Stimulated activated CD4-positive, alpha-beta T cell treated with anti-CD3 and anti-CD28 coated beads, Interleukin-1b, Interleukin-23, amount 100 ng/mL, for 4 hours (primary cell): ENCODE data around the gene ODF2.

Experiments
- DNase-seq, 2 donors: peaks; one replicate each; pipeline ENCODE4 v3.0.0-alpha.2; 2020; ENCODE audit warnings: low read depth in 2 of 2

ODF2 gene

DNA sequence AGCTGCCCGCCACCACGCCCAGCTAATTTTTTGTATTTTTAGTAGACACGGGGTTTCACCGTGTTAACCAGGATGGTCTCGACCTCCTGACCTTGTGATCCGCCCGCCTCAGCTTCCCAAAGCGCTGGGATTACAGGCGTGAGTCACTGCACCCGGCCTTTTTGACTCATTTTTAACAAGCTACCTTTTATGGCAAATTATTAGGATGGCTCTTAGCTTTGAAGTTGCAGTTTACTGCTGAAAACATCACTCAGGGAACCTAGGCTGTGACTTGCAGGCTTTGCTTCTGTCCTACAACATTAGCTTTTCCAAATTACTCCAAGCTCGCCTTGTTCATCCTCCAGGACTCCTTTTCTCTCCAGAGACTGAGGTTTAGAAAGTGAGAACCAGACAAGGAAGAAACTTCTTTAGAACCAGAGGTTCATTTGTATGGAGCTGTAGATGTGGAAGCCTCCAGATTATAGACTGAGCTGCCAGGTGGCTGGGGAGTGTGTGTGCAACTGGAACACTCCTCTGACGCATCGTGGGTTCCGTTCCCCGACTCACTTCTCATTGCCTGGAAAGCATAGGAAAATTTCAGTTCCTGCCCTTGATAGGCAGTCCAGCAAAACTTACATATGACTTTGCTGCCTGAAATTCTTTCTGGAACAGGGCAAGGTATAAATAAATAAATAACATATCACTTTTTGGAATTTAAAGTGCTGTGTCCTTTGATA lies 72.8 kb downstream of the ODF2 start:
- DNase-seq: no peak

GRCh38 chr9:128529191-128529590 lies 73.4 kb downstream of the ODF2 start:
- DNase-seq: no peak

DNA sequence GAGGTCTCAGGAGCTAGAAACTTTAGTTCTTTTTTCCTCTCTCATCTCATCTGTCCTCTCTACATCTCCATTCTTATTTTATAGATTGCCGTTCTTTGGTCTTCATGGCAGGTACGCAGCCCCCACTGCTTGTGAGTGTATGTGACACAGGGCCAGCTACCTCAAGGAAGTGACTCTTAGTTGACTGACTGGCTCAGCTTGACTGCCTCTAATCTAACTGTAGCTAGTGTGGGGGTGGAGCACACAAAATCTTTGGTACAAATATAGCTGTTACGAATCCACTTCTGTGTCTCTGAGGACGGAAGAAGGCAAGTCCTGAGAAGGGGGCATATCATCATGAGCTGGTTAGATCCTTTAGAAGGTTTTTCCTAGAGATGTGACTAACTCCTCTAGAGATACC lies 76.8 kb downstream of the ODF2 start:
- no peak for DNase-seq

DNA sequence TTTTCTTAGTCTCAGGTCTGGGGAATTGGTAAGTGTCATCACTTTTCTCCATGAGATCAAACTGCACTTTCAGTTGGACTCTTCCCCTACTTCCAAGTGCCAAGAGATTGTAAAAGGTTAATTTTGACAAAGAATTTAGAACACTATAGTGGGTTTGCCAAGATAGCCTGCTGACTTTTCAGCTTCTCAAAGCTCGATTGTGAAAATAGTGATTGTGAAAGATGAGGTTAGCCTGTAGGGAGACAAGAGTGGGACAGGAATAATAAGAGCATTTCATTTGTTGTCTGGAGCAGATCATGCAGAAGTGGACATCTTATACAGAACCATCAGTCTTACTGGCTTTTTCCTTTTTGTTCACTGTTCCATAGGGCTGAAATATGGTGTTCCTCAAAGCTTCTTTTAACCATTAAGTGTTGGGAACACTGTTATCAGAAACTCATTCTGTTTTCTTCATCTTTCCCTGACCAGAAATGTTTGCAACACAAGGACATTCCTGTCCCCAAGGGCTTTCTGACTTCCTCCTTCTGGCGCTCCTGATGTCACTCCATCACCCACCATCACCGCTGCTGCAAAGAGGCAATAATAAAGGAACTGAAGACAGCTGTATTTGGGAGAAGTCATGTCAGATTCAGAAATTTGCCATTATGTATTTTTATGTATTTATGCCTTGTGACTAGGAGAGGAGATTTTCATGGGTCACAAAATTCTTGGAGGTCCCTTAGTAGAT lies 85.0 kb downstream of the ODF2 start:
- no peak for DNase-seq

DNA sequence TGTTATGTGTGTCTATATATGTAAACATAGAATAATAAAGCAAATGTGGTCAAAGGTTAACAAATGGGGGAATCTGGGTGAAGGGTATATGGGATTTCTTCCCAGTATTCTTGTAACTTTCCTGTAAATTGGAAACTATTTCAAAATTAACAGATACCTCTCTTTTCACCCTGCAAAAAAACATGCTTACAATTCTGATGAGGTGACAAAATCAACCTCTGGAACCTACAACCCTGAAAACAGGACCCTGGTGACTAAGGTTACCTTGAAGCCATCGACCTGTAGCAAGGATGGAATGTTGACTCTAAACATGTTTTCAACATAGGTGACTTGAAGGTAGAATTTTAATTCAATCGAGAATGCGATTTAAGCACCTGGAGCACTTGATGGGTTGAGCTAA lies 90.7 kb downstream of the ODF2 start:
- no peak for DNase-seq

DNA sequence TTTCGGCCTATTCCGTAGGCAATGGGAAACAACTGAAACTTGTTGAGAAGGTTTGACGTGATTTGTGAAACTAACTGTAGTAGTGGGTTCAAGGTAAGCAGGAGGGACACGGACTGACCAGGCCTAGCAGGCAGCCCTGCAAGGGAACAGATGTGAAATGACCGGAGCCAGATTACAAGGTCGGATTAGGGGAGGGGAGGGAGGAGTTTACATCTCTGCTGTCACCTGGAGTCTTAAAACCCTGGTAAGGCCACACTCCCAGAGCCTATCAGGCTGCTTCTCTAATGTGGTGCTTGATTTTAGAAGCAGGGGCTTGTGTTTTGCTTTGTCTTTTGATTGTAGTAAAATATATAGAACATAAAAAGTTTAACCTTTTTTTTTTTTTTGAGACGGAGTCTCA lies 93.1 kb downstream of the ODF2 start:
- no peak for DNase-seq

- no peak for DNase-seq
These were observed 94.4 kb downstream of the ODF2 start for GRCh38 chr9:128550226-128550625.
